SK-N-SH (cell line): Measurements from ENCODE around the gene CLINT1.

ENCODE experiments used
- CHD2 ChIP-seq: fragments of 150-350 bp; IDR thresholded peaks from 2 replicates; pipeline ENCODE4 v1.6.1; 2018; ENCODE audit warnings: low read length; ENCODE audit not compliant: partially characterized antibody
- EP300 ChIP-seq, 2 experiments: IDR thresholded peaks; 2 replicates each; pipeline versions ENCODE4 v1.4.0 to v1.6.1; 2012; ENCODE audit warnings: borderline replicate concordance in 1 of 2, low read depth in 1 of 2, low read length in 1 of 2
- FOSL2 ChIP-seq: IDR thresholded peaks from 2 replicates; pipeline ENCODE4 v1.4.0; 2012; ENCODE audit warnings: low read depth, mild to moderate bottlenecking, moderate library complexity, borderline replicate concordance
- JUND ChIP-seq: IDR thresholded peaks from 2 replicates; pipeline ENCODE4 v1.4.0; 2012
- MEF2A ChIP-seq: IDR thresholded peaks from 2 replicates; pipeline ENCODE4 v1.4.0; 2012; ENCODE audit warnings: low read depth, borderline replicate concordance
- MXI1 ChIP-seq: IDR thresholded peaks from 2 replicates; pipeline ENCODE4 v1.6.1; 2012; ENCODE audit warnings: mild to moderate bottlenecking, low read depth, low read length, improper control_type of control experiment
- POLR2AphosphoS5 ChIP-seq: IDR thresholded peaks from 2 replicates; pipeline ENCODE4 v1.6.1; 2012; ENCODE audit warnings: low read depth, low read length
- REST ChIP-seq: IDR thresholded peaks from 2 replicates; pipeline ENCODE4 v1.6.1; 2012; ENCODE audit warnings: mild to moderate bottlenecking, low read depth, low read length, moderate library complexity
- TAF1 ChIP-seq: IDR thresholded peaks from 2 replicates; pipeline ENCODE4 v1.6.1; 2012; ENCODE audit warnings: low read depth, mild to moderate bottlenecking, low read length, moderate library complexity, borderline replicate concordance
- YY1 ChIP-seq: IDR thresholded peaks from 2 replicates; pipeline ENCODE4 v1.4.0; 2012; ENCODE audit warnings: low read depth, mild to moderate bottlenecking
- TF ChIP-seq, protein P1 (sequence below): fragments of 200-600 bp; sonication (generic); IDR thresholded peaks from 2 replicates; pipeline ENCODE4 v1.6.1; 2017; ENCODE audit warnings: antibody characterized with exemption, mild to moderate bottlenecking, moderate library complexity
- TF ChIP-seq, protein P2 (sequence below): fragments of 150-350 bp; IDR thresholded peaks from 2 replicates; pipeline ENCODE4 v1.6.1; 2016; ENCODE audit warnings: mild to moderate bottlenecking, low read depth, low read length
- TF ChIP-seq, protein P3 (sequence below): fragments of 150-350 bp; IDR thresholded peaks from 2 replicates; pipeline ENCODE4 v1.6.1; 2017; ENCODE audit warnings: antibody characterized with exemption, low read length, low read depth, borderline replicate concordance
- TF ChIP-seq, protein P4 (sequence below): IDR thresholded peaks from 2 replicates; pipeline ENCODE4; 2012

GRCh38 chr5:157855404-157855994 is 3.4 kb downstream of the CLINT1 start:
- TF ChIP-seq EP300 (IDR thresholded peaks at IDR 0.05; ENCODE audit: borderline replicate concordance in 1 of 2, low read depth in 1 of 2, low read length in 1 of 2) (no peak), REST (no peak), JUND (no peak), MXI1 (no peak), YY1 (no peak), TAF1 (no peak), POLR2AphosphoS5 (no peak), FOSL2 (no peak), CHD2 (no peak), MEF2A (no peak)
- TF ChIP-seq, protein P1, sequence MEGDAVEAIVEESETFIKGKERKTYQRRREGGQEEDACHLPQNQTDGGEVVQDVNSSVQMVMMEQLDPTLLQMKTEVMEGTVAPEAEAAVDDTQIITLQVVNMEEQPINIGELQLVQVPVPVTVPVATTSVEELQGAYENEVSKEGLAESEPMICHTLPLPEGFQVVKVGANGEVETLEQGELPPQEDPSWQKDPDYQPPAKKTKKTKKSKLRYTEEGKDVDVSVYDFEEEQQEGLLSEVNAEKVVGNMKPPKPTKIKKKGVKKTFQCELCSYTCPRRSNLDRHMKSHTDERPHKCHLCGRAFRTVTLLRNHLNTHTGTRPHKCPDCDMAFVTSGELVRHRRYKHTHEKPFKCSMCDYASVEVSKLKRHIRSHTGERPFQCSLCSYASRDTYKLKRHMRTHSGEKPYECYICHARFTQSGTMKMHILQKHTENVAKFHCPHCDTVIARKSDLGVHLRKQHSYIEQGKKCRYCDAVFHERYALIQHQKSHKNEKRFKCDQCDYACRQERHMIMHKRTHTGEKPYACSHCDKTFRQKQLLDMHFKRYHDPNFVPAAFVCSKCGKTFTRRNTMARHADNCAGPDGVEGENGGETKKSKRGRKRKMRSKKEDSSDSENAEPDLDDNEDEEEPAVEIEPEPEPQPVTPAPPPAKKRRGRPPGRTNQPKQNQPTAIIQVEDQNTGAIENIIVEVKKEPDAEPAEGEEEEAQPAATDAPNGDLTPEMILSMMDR: peak; percentile 71
- TF ChIP-seq, protein P2, sequence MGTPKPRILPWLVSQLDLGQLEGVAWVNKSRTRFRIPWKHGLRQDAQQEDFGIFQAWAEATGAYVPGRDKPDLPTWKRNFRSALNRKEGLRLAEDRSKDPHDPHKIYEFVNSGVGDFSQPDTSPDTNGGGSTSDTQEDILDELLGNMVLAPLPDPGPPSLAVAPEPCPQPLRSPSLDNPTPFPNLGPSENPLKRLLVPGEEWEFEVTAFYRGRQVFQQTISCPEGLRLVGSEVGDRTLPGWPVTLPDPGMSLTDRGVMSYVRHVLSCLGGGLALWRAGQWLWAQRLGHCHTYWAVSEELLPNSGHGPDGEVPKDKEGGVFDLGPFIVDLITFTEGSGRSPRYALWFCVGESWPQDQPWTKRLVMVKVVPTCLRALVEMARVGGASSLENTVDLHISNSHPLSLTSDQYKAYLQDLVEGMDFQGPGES: no peak
- TF ChIP-seq, protein P3, sequence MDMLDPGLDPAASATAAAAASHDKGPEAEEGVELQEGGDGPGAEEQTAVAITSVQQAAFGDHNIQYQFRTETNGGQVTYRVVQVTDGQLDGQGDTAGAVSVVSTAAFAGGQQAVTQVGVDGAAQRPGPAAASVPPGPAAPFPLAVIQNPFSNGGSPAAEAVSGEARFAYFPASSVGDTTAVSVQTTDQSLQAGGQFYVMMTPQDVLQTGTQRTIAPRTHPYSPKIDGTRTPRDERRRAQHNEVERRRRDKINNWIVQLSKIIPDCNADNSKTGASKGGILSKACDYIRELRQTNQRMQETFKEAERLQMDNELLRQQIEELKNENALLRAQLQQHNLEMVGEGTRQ: no peak
- TF ChIP-seq, protein P4, sequence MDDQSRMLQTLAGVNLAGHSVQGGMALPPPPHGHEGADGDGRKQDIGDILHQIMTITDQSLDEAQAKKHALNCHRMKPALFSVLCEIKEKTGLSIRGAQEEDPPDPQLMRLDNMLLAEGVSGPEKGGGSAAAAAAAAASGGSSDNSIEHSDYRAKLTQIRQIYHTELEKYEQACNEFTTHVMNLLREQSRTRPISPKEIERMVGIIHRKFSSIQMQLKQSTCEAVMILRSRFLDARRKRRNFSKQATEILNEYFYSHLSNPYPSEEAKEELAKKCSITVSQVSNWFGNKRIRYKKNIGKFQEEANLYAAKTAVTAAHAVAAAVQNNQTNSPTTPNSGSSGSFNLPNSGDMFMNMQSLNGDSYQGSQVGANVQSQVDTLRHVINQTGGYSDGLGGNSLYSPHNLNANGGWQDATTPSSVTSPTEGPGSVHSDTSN: no peak
